K562 treated with DMSO at 1 percent for 48 hours (cell line): ENCODE measurements around the gene AMZ2. TPM values are rescaled to one million over a fixed set of nuclear protein-coding genes. Genes with fewer than 3 reads are reported as not detected.

Experiments used
- total RNA-seq: library from RNA; unstranded; fragments of 300-600 nt; gene quantifications from 2 replicates; pipeline ENCODE4 v1.2.3, GENCODE V29; 2022; ENCODE audit warnings: low replicate concordance; ENCODE audit errors: extremely low read depth

The AMZ2 gene, protein sequence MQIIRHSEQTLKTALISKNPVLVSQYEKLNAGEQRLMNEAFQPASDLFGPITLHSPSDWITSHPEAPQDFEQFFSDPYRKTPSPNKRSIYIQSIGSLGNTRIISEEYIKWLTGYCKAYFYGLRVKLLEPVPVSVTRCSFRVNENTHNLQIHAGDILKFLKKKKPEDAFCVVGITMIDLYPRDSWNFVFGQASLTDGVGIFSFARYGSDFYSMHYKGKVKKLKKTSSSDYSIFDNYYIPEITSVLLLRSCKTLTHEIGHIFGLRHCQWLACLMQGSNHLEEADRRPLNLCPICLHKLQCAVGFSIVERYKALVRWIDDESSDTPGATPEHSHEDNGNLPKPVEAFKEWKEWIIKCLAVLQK
- not detected in 2 replicates for total RNA-seq

DNA sequence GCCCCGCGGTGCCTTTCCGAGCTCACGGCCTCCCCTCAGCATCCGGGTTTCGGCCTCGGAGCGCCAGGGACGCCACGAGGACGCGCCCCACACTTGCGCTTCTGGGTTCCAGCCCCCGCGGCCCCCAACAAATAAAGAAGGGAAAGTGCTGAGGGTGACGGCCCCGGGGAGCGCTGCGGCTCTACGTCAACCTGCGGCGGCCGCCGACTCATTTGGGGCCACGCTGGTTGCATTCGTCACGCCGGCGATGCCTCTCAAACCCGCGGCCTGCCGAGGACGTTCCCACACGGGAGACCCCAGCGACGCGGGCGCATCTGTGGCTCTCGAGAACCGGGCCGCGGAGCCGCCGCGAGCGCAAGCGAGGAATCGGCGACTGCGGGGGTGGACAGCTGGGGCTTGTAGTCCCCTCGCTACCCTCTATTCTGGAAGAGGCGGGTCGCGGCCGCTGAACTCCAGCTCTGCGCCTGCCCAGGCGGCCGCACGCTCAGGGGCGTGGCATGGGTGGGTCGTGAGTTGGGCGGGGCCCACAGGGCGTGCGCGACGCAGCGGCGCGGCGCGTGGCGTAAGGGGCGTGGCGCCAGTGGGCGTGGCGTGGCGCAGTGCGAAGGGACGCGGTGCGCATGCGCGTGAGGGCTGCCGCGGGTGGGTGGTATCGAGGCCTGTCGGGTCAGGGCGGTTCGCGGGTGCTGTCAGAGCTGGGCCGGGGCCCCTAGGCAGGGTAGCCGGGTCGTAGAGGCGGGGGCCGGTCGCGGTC, at the start of gene AMZ2:
TSS of gene AMZ2 (plus strand) at position 599 of the 754 bp plus-strand sequence. CDS start 2,145 bp downstream, outside the sequence.

GRCh38 chr17:68290955-68291835, 43.4 kb downstream of the AMZ2 start, which contains the start of the genes ARSG and SLC16A6:
Gene ARSG (plus strand): TSS chr17:68291495. CDS start chr17:68307494, 15,999 bp downstream.
Gene SLC16A6 (minus strand): TSS chr17:68291127. CDS start chr17:68278320, 12,807 bp downstream.

Other genes starting within 250 kb of the AMZ2 start
- not detected in 2 replicates for gene KPNA2, start 212.3 kb upstream of the AMZ2 start, total RNA-seq
- not detected in 2 replicates for gene SLC16A6, start 43.1 kb downstream of the AMZ2 start, total RNA-seq
- not detected in 2 replicates for gene ARSG, start 43.5 kb downstream of the AMZ2 start, total RNA-seq
- not detected in 2 replicates for gene WIPI1, start 209.5 kb downstream of the AMZ2 start, total RNA-seq